HG02678 (cell line): ENCODE measurements around the gene ASCC3.

Experiments
- ATAC-seq: cut with Tn5 transposase; IDR thresholded peaks from one replicate; pipeline ENCODE4 v1.9.1; 2021; ENCODE audit warnings: mild to moderate bottlenecking, moderate library complexity; ENCODE audit not compliant: unreplicated experiment

The ASCC3 gene

DNA sequence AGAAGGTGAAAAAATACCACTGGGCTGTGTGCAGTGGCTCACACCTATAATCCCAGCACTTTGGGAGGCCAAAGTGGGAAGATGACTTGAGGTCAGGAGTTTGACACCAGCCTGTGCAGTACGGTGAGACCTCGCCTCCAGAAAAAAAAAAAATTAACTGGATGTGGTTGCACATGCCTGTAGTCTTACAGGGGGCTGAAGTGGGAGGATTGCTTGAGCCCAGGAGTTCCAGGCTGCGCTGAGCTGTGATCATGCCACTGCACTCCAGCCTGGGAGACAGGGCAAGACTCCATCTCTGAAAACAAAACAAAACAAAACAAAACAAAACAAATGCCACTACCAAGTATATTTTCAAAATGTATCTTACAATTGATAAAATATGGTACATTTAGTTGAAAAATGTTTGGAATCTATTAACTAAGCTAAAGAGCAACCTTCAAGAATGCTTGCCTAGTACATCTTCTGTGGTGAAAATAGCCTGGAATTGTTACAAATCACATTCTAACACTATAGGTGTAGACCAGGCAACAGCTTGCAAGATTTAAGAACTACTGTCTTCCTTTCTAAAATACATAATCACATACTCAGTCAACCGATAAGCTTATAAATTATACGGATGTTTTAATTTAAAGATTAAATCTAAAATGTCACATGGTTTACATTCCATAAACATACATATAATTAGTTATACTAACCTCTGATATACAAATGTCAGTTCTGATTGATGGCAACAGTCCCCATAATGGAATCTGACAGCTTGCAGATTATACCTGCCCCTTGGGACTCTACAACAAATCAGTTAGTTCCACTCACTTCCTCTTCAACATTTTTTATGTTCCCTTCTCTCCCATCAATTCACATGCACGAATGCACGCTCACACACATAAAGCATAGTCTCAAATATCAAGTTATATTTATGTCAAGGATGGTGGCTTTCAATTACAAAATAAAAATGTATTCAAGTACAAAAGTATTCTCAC is 150.8 kb downstream of the ASCC3 start:
- ATAC-seq = no peak

DNA sequence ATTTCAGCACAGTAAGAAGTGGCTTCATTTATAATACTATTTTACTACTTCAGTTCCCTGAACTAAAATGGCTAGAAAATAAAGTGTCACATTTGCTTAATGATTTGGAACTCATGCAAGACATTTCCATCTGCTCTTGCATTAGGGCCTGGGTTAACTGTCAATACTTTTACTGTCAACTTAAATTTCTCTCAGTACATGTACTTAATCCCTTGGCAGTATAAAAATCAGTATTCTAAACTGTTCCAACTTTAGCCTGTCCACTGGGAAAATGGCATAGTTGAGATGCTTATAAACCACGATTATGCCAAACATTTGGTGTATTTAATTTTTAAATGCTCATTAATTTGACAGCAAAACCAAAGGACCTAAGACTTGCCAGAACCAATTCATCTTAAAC is 154.5 kb downstream of the ASCC3 start:
- no peak for ATAC-seq

DNA sequence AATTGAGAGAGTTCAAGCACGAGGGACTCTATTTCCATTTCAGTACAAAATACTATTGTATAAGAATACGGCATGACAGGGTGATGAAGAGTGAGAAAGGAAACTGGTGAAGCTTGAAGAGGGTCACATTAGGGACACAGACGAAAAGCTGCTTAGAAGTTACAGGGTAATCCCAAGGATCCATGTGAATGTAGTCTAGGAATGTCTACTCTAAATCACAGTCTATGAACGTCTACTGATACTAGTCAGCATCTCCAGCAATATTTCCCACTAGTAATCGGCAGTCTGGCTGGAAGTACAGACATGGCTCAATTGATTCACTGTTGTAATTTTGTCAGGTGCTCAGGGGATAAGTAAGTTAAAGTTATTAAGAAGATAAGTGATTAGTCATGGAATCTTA is 156.4 kb downstream of the ASCC3 start:
- ATAC-seq = no peak

DNA sequence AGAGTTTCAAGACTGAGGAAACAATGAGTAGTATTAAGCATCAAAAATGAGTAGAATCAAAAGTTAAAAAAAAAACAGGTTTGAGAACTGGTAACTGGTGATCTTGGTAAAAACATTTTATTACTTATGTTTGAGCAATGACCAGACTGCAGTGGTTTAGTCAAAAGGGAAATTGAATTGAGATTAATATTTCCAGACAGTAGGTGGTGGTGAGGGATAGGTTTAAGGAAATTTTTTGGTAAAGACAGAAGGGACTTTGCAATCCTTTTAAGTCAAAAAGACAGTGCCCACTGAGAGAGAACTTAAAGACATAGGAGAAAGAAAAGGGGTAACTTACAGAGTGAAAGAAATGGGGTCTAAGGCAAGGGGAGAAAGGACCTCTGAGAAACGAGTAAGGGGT is 156.9 kb downstream of the ASCC3 start:
- no peak for ATAC-seq

DNA sequence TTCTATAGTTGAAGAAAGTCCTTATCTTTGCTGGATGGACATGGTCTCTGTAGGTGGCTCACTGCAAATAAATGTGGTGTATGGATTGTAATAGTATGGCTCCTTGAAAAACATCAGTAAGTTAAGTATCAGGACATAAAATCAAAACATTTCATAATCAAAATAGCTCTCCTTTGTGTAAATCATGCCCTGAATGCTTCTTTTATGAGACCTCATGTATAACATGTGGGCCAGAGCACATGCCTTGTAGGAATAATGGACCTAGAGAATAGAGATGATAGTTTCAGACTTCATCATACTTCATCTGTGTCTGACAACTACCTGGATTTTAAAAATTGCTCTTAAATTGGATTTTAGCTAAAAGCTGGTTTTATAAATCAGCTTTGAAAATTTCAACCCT is 159.9 kb downstream of the ASCC3 start:
- ATAC-seq = no peak

DNA sequence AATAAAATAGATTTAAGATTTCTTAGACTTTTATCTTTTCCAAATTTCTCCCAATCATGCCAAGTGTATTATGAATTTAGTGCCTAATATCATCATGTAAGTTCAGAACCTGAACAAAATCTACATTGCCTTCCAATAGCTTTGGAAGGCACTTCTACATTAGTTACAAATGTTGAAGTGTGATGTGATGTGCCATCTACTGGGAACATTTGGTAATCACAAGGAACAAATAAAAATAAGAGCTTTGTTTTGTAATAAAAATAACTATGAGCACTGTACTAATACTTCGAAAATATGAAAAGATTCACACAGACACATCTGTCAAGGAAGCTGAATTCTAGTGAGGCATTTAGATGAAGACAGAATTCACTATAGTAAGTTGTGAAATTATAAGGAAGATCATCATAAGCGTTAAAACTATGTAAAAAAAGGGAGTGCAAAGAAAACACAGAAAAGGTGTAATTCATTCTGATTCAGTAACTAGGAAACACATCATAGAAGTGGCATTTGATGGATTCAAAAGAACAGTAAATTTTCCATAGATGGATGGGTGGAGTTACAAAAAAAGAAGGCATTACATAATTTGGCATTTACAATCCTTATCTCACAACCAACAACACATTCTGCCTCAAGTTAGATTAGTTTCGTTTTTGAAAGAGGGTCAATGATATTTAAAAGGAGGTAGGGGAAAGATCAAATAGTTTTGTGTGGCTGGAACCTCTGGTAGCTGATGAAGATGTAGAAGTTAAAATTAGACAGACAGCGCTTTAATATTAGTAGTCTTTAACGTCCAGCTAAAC is 161.0 kb downstream of the ASCC3 start:
- ATAC-seq = no peak

DNA sequence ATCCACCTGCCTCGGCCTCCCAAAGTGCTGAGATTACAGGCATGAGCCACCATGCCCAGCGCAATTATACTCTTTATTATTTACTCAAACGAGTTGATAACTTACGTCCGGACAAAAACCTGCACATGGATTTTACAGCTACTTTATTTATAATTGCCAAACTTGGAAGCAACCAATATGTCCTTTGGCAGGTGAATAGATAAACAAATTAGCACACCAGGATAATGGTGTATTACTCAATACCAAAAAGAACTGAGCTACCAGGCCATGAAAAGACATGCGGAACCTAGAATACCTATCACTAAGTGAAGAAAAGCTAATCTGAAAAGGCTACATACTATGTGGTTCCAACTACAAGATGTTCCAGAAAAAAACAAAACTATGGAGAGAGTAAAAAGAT is 168.1 kb downstream of the ASCC3 start:
- no peak for ATAC-seq

DNA sequence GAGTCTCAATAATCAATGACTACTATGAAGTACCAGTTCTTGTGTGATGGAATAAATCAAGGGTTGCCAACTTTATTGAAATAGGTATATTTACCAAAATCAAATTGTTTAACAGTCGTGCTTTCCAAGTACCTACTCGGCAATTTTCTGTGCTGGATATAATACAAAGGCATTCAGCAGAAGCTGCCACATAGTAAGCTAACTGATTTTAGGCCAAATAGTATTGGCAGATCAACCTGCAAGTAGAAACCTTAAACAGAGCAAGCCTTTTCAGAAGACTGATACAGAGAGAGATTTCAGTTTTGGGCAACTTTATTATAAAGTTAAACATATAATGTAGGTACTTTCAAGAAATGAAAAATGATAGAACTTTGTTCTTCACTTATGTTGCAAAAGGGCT is 174.6 kb downstream of the ASCC3 start:
- ATAC-seq = no peak

DNA sequence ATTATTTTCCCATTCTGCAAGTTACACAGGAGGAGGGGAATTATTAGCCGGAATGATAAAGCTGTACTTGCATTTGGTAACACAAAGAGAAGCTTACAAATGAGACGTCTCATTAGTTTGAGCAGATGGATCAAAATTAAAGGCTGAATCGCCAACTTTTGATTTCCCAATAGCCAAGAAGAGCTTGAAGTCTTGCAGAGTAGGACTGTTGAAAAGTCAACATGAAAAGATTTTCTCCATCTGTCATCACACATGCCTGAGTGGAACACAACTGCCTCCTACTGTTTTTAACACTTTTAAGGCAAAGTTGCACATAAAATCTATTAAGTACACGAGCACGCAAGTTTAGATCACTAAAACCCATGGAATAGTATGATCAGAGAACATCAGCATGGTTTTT is 176.2 kb downstream of the ASCC3 start:
- ATAC-seq = no peak

DNA sequence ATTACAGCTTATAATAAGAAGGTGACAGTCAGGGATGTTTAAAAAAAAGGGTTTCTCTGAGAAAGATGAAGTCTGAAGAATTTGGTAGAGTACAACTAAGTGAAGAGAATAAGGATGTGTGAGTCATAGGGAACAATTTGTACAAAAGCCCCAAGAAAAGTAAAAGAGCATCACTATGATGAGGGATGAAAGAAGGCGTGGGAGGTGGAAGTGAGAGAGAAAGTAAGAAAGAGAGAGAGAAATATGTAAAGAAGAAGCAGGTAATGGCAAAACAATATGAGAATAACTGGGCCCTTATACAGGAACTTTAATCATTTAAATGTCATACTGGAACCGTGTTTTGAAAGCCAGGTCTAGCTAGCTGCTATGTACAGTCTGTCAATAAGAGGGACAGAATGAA is 179.4 kb downstream of the ASCC3 start:
- no peak for ATAC-seq

DNA sequence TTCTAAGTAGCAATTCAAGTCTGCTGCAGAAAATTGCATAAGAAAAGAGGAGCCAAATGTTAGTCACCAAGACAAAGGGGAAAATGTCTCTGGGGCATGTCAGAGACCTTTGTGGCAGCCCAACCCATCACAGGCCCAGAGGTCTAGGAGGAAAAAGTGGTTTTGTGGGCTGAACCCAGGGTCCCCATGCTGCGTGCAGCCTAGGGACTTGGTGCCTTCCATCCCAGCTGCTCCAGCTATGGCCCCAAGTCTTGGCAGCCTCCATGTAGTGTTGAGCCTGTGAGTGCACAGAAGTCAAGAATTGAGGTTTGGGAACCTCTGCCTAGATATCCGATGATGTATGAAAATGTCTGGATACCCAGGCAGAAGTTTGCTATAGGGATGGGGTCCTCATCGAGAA is 181.1 kb downstream of the ASCC3 start:
- no peak for ATAC-seq

DNA sequence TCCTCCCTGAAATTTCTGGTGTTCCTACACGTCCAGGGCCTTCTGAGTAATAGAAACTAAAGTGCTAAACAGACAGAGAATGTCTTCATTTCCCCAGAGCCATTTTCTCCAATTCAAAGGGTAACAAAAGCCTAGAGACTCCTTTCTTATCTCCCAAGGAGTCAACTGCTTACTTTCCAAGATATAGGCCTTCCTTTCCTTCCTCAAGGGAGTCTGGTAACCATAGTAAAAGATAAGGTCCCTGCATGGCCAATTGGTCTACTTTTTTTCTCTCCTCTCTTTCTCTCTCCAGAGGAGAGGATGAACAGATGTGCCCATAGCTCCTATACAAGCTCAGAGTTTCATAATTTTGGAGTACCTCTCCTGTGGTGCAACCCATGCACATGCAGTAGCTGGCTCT is 185.7 kb downstream of the ASCC3 start:
- no peak for ATAC-seq

DNA sequence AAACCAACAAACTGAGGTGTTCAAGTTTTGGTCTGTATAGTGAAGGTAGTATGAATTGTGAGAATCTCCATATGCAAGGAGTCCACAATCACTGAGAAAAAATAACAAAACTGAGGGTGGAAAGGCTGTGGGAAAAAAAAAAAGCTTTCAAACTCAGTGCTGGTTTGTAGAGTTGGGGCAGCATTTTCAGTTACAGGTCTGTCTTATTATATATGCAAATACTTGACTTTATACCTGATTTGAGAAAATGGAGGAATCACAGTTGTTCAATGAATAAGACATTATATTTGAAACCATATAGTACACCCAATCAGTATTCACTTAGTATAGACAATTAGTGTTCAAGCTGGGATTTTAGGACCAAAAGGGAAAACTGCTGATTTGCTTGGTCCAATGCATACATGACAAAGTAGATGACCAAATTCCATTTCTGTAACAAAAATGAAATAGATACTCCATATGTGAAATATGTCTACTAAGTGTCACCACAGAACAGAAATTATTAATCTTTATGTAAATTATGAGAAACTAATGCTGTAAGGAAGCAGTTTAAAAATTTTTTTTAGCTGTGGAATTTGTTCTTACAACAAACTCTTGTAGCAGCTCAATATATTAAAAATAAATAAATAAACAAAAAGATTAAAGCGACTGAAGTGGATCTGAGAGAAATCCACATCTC is 187.7 kb downstream of the ASCC3 start:
- ATAC-seq = peak; percentile 47

DNA sequence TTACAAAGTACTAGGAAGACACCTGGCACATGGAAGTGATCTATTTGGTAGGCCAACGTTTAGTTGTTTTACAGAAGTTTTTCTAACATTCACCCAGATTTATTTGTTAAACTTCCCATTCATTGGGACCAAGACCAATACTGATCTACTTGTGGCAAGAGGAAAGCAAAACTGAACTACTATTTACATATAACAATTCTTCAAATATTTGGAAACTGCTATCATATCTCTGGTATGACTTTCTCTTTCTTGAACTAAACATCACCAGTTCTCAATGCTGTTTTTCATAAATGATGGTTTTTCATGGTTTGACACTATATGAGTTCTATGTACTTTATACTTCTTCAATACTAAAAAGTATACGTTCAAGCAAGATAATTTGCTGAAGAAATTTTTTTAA is 189.2 kb downstream of the ASCC3 start:
- ATAC-seq = no peak

DNA sequence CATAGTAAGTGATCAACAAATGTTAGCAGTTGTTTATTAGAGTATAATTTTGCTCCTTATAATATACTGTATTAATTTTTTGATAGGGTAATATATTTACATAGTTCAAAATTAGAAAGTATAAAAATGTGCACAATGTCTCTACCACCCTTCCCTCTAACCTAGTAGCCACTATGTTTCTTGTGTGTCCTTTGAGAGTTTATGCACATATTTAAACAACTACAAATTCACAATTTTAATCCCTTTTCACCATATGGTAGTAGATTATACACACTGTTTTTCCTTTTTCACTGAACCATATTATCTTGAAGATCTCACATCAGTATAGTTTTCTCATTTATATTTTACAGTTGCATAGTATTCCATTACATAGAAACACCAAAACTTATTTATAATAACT is 194.9 kb downstream of the ASCC3 start:
- ATAC-seq = no peak

DNA sequence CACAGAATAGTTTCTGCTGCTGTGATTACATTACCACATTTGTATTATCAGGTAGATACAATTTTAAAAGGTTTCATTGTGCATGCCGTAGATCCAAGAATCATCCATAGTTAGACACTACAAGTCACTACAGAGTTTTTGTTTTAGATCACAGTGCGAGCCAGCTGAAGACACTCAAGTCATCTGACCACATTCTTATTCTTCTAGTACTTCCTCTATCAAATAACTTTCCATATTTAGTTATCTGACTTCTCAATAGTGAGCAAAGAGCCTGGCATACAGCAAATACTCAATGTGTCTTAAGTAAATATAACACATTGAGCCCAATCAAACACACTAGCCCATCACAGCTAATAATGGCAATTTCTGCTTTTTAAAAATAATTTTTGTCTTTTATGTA is 195.4 kb downstream of the ASCC3 start:
- no peak for ATAC-seq

DNA sequence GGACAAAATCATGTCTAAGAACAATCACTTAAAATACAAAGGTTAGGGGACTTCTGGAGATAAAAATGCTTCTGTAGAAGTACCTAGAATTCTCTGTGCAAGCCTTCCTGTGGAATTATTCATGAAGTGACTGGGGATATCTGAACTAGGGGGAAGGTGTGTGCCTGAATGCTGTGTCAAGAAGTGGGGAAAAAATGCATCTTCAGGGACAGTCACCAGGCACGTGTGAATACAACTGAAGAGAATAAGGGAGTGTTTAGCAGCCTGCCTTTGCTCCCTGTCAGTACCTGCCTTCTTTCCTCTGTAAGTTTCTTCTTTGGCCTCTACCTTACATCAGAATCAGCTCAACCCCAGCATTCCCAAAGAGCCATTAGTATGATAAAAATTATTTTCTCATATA is 201.0 kb downstream of the ASCC3 start:
- no peak for ATAC-seq

DNA sequence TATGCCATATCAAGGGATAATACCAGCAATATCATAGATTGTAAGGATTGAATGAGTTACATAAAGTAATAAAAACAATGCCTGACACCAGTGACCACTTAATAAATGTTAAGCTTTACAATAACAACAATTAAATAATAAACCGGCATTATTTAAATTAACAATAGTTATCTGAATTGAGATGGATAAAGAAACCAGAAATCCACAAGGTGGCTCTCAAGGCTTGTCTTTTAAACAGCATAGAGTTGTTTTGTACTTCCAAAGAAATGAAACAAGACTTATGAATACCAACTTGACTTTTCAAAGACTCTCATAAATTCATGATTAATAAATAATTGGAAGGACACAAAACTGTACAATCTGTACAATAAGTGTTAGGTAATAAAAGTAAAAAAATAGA is 203.1 kb downstream of the ASCC3 start:
- no peak for ATAC-seq

DNA sequence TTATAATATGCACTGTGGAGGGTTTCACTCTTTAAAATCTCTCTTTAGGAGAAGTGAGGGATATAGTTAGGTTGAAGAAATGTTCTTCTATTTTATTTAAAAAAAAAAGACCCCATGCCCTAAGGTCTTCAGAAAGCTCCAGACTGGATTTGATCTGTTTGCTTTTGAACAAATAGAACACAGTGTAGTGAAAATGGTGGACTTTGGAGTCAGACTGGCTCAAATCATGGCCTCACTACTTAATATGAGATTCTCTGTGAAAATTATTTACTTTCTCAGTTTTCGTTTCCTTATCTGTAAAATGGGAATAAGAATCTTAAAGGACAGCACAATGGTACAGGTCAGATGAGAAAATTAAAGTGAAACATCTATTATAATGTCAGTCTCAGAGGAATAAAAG is 203.9 kb downstream of the ASCC3 start:
- ATAC-seq = no peak

DNA sequence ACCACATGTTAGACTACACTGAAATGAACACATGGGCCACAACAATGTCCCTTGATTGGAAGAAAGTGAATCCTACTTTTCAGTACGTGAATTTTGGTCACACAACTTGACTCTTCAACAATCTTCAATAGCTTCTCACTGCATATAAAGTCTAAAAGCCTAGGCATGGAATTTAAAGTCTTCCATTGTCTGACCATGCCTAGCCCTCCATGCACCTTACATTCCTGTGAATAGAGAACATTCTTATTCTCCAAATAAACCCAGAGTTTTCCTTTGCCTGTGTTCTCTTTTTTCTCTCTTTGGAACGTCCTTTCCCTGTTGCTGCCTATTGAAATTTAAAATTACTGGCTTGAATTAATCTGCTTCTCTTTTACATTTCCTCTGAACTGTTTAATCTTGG is 207.5 kb downstream of the ASCC3 start:
- no peak for ATAC-seq

DNA sequence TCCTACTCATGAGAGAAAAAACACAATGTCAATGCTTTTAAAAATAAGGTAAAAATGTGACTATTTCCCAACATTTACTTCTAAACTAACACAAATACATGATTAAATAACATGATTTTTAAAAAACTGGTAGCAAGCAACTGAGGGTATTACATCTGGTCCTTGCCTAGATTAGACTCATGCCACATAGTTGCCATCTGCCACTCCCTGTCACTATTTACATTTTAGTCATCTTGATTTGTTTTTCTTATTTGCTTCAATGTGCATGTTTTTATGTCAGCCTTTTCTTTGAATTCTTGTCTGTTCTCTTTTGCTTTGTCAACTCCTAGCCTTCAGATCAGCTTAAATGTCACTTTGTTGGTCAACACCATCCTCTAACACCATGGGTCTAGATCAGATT is 209.4 kb downstream of the ASCC3 start:
- ATAC-seq = no peak

DNA sequence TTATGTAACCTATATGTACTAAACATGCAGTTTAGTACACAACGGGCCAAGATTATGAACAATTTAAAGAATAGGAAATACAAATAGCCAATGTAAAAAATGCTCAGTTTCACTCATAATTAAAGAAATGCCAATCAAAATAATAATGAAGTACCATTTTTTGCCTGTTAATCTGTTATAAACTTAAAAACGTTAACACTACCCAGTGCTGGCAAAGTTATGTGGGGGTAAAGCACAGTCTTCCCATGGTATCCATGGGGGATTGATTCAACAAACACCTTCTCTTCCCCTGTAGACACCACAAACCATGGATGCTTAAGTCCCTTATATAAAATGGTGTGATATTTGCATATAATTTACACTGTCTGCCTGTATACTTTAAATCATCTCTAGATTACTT is 211.1 kb downstream of the ASCC3 start:
- no peak for ATAC-seq
